ENCODE results near the gene NRXN3.

GRCh38 chr14:79598339-79598738, 1428.2 kb downstream of the NRXN3 start:
- TF ChIP-seq EZH2 (conservative IDR thresholded peaks at IDR 0.05; ENCODE audit: low read depth, low read length) (no peak), NFKB2 (CRISPR knock-in tag; IDR thresholded peaks at IDR 0.05; ENCODE audit: borderline replicate concordance) (no peak), NFIC (IDR thresholded peaks at IDR 0.05; ENCODE audit: low read length) (no peak), ZFP91 (CRISPR knock-in tag; IDR thresholded peaks at IDR 0.05; ENCODE audit: borderline replicate concordance) (no peak), MIER3 (CRISPR knock-in tag; IDR thresholded peaks at IDR 0.05; ENCODE audit: borderline replicate concordance) (no peak), HNF4A (CRISPR knock-in tag; IDR thresholded peaks at IDR 0.05) (no peak), EP300 (IDR thresholded peaks at IDR 0.05; ENCODE audit: low read depth in 2 of 2, low read length in 2 of 2) (no peak), EP300 (CRISPR knock-in tag; IDR thresholded peaks at IDR 0.05; ENCODE audit: borderline replicate concordance) (no peak)

Data from HepG2 (cell line).